Activated CD4-positive, alpha-beta T cell treated with anti-CD3 and anti-CD28 coated beads, Interleukin-2, Interleukin-6, amounts not matched to agents 100 ng/mL and 50 ng/mL, durations not matched to agents 16 hours and 8 hours (primary cell): ENCODE measurements around the gene MEIOB.
"Not testable (repeated sequence)": the region's sequence is repeated elsewhere in the genome, so short reads cannot be mapped to it uniquely, and the experiment has no call there.

Source experiments
- DNase-seq: peaks from one replicate; pipeline ENCODE4 v3.0.0-alpha.2; 2020

MEIOB gene

GRCh38 chr16:1871974-1872635, at the start of gene MEIOB:
Gene MEIOB, minus strand, starts transcription at chr16:1872164. Its CDS starts 3,989 bp downstream, at chr16:1868175.
- peak; percentile 36 for DNase-seq

GRCh38 chr16:1920727-1921171, 48.8 kb upstream of the MEIOB start:
- peak; percentile 34 for DNase-seq

GRCh38 chr16:1920122-1920521, 48.2 kb upstream of the MEIOB start:
- not testable (repeated sequence) for DNase-seq

GRCh38 chr16:1919327-1919998, 47.5 kb upstream of the MEIOB start:
- no peak for DNase-seq

- DNase-seq = no peak
These were observed 46.7 kb upstream of the MEIOB start, which contains the start of gene HS3ST6 for GRCh38 chr16:1918351-1919326. Gene HS3ST6, minus strand, starts transcription at chr16:1918415. Its CDS starts 92 bp downstream, at chr16:1918323.

- DNase-seq = no peak
These were observed 45.8 kb upstream of the MEIOB start for GRCh38 chr16:1917665-1918350.

- DNase-seq = no peak
These were observed 45.2 kb upstream of the MEIOB start for GRCh38 chr16:1917056-1917664.

- no peak for DNase-seq
These were observed 44.7 kb upstream of the MEIOB start for GRCh38 chr16:1916640-1916990.

GRCh38 chr16:1915732-1916639, 44.0 kb upstream of the MEIOB start:
- no peak for DNase-seq

- no peak for DNase-seq
These were observed 43.0 kb upstream of the MEIOB start for GRCh38 chr16:1914988-1915387.

- no peak for DNase-seq
These were observed 42.2 kb upstream of the MEIOB start for GRCh38 chr16:1914084-1914608.

- no peak for DNase-seq
These were observed 41.5 kb upstream of the MEIOB start for GRCh38 chr16:1913327-1914083.

- no peak for DNase-seq
These were observed 40.2 kb upstream of the MEIOB start for GRCh38 chr16:1912215-1912543.

- DNase-seq = no peak
These were observed 39.7 kb upstream of the MEIOB start for GRCh38 chr16:1911467-1912214.

GRCh38 chr16:1909561-1910231, 37.7 kb upstream of the MEIOB start:
- no peak for DNase-seq

- no peak for DNase-seq
These were observed 37.0 kb upstream of the MEIOB start for GRCh38 chr16:1908983-1909382.

- DNase-seq = no peak
These were observed 36.2 kb upstream of the MEIOB start for GRCh38 chr16:1908184-1908583.

GRCh38 chr16:1907226-1907860, 35.4 kb upstream of the MEIOB start:
- no peak for DNase-seq

GRCh38 chr16:1906846-1907165, 34.8 kb upstream of the MEIOB start:
- no peak for DNase-seq
